ENCODE results near the gene OTOA.
"Not testable (repeated sequence)": the region's sequence is repeated elsewhere in the genome, so short reads cannot be mapped to it uniquely, and the experiment has no call there.

The OTOA gene

GRCh38 chr16:21793310-21793709, 129.5 kb downstream of the OTOA start:
- not testable (repeated sequence) for H3K27ac ChIP-seq

DNA sequence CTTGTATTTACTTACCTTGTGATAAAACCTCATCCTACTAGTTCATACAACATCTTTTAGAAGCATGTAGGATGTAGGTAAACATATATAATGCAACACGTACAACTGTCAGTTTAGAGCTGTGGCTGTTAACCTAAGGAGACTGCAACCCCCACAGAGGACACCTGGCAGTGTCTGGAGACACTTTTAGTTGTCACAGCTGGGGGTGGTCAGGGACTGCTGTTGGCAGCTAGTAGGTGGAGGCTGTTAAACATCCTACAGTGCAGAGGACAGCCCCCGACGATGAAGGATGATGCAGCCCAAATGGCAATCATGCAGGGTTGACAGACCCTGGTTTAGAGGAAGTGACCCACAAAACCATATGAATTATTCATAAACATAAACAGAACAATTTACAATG, 134.8 kb downstream of the OTOA start:
- not testable (repeated sequence) for H3K27ac ChIP-seq

DNA sequence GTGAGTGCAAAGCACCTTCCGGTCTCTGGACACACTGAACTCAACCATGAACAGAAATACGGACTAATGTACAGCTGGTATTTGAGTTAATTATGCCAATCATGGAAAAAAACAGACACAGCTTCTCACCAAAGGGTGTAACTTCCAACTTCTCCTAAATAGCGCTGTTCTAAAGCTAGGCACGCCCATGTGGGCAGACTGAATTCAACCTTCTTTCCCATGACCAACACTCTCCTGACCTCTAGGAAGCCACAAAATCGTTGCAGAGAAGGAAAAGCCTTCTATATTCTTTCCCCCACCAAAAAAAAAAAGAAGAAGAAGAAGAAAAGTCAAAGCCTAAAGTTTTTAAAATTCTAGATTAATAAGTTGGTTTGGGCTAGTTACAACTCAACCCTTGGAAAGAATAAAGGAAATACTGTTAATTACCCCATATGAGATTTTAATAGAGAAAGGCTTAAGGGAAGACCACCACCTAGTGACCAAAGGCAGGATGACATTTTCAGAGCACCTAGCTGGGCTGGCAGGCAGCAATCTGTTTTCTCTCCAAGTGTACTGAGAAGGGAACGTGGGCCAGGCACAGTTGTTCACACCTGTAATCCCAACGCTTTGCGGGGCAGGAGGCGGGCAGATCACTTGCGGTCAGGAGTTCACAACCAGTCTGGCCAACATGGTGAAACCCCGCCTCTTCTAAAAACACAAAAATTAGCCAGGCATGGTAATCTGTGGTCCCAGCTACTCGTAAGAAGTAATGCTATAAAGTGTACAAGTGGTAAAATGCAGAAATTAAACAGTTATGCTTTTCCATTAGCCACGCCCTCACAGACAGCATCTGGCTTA, 138.0 kb downstream of the OTOA start:
- not testable (repeated sequence) for H3K27ac ChIP-seq
- TF ChIP-seq, protein P1, sequence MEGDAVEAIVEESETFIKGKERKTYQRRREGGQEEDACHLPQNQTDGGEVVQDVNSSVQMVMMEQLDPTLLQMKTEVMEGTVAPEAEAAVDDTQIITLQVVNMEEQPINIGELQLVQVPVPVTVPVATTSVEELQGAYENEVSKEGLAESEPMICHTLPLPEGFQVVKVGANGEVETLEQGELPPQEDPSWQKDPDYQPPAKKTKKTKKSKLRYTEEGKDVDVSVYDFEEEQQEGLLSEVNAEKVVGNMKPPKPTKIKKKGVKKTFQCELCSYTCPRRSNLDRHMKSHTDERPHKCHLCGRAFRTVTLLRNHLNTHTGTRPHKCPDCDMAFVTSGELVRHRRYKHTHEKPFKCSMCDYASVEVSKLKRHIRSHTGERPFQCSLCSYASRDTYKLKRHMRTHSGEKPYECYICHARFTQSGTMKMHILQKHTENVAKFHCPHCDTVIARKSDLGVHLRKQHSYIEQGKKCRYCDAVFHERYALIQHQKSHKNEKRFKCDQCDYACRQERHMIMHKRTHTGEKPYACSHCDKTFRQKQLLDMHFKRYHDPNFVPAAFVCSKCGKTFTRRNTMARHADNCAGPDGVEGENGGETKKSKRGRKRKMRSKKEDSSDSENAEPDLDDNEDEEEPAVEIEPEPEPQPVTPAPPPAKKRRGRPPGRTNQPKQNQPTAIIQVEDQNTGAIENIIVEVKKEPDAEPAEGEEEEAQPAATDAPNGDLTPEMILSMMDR (conservative IDR thresholded peaks at IDR 0.05) = peak; percentile 61

DNA sequence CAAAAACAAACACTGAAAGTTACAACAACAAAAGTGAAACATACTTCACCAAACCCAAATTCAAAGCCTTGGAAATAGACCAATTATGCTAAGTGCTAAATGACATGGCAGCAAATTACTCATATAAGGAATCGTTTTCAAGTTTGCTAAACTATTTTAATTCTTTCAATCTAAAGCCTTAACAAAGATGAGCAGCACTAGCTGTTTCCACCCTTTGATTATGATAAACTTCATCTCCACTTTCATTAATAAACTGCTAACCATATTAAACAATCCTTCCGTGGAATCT, 138.6 kb downstream of the OTOA start:
- not testable (repeated sequence) for H3K27ac ChIP-seq

All from VCaP (cell line).